H1 (cell line): ENCODE measurements around the gene AAR2.

ENCODE experiments used
- CEBPB ChIP-seq: IDR thresholded peaks from 2 replicates; pipeline ENCODE4 v1.6.1; 2012; ENCODE audit warnings: low read depth, low read length
- EP300 ChIP-seq, 2 experiments: IDR thresholded peaks; 1 replicate in 1 of 2; 2 replicates in 1 of 2; pipeline ENCODE4 v1.6.1; 2011 to 2012; ENCODE audit warnings: low read depth in 2 of 2, low read length in 2 of 2, mild to moderate bottlenecking in 2 of 2, borderline replicate concordance in 1 of 2, inconsistent platforms in 1 of 2, moderate library complexity in 1 of 2
- POLR2A ChIP-seq, 2 experiments: IDR thresholded peaks; 1 replicate in 1 of 2; 2 replicates in 1 of 2; pipeline ENCODE4 v1.6.1; 2011; ENCODE audit warnings: low read depth in 2 of 2, low read length in 2 of 2, mild to moderate bottlenecking in 2 of 2; ENCODE audit errors: control extremely low read depth in 1 of 2
- TCF12 ChIP-seq: IDR thresholded peaks from 2 replicates; pipeline ENCODE4 v1.6.1; 2011; ENCODE audit warnings: low read depth, mild to moderate bottlenecking, low read length
- TF ChIP-seq, protein P1 (sequence below): IDR thresholded peaks from 2 replicates; pipeline ENCODE4 v1.6.1; 2012; ENCODE audit warnings: inconsistent platforms
- TF ChIP-seq, protein P2 (sequence below), 3 experiments: IDR thresholded peaks; 1 replicate in 2 of 3; 2 replicates in 1 of 3; pipeline versions ENCODE4 v1.5.1 to v1.6.1; 2011; ENCODE audit warnings: low read length in 3 of 3, mild to moderate bottlenecking in 3 of 3, inconsistent platforms in 2 of 3, low read depth in 1 of 3, moderate library complexity in 1 of 3; ENCODE audit not compliant: insufficient read depth in 1 of 3; ENCODE audit errors: control extremely low read depth in 1 of 3

DNA sequence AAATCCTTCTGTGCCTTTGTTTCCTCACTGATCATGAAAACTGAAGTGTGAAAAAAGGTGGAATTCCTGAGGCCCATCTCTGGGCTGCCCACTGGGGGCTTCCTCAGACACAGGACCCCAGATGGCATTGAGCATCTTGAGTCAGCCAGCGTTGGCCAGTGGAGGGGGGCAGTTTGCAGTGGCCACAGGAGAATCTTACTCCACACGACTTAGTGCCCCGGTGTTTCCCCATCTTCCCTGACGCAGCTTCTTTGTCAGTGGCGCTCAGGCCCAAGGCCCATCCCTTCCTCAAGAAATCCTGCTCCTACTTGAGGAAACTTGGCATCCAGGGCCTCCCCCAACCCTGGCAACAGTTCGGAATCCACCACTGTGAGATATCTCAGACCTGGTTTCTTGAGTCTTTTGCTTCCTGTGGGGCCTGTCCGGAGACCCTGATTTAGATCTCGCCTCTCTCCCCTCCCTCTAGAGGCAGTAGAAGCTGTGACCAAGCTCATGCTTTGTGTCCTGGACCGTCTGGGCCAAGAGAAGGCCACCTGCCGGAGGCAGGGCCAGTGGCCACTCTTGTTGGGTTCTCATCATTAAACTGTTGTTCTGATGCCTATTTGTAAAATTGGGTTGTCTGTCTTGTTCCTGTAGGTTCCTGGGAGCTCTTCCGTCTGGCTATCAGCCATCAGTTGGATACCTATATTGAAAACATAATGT lies 49.6 kb downstream of the AAR2 start:
- TF ChIP-seq EP300 (IDR thresholded peaks at IDR 0.05; ENCODE audit: borderline replicate concordance in 1 of 2, low read depth in 2 of 2, low read length in 2 of 2) (no peak), CEBPB (no peak), POLR2A (IDR thresholded peaks at IDR 0.05; ENCODE audit: control extremely low read depth in 1 of 2, low read depth in 2 of 2, low read length in 2 of 2) (no peak), TCF12 (no peak)
- TF ChIP-seq, protein P1, sequence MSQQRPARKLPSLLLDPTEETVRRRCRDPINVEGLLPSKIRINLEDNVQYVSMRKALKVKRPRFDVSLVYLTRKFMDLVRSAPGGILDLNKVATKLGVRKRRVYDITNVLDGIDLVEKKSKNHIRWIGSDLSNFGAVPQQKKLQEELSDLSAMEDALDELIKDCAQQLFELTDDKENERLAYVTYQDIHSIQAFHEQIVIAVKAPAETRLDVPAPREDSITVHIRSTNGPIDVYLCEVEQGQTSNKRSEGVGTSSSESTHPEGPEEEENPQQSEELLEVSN = no peak
- TF ChIP-seq, protein P2, sequence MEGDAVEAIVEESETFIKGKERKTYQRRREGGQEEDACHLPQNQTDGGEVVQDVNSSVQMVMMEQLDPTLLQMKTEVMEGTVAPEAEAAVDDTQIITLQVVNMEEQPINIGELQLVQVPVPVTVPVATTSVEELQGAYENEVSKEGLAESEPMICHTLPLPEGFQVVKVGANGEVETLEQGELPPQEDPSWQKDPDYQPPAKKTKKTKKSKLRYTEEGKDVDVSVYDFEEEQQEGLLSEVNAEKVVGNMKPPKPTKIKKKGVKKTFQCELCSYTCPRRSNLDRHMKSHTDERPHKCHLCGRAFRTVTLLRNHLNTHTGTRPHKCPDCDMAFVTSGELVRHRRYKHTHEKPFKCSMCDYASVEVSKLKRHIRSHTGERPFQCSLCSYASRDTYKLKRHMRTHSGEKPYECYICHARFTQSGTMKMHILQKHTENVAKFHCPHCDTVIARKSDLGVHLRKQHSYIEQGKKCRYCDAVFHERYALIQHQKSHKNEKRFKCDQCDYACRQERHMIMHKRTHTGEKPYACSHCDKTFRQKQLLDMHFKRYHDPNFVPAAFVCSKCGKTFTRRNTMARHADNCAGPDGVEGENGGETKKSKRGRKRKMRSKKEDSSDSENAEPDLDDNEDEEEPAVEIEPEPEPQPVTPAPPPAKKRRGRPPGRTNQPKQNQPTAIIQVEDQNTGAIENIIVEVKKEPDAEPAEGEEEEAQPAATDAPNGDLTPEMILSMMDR (IDR thresholded peaks at IDR 0.05; ENCODE audit: control extremely low read depth in 1 of 3, insufficient read depth in 1 of 3, low read depth in 1 of 3, low read length in 3 of 3) = peak in 1 of 3 experiments; percentile 42; a peak in 2 of 4 replicates
